H9 (cell line): ENCODE results near the gene CCR5. TPM values are rescaled to one million over a fixed set of nuclear protein-coding genes. Genes with fewer than 3 reads are reported as not detected.

Source experiments
- DNase-seq: peaks from one replicate; pipeline ENCODE4 v3.0.0-alpha.2; 2017
- H2AFZ ChIP-seq: one replicate; pipeline ENCODE4 v1.6.1; 2013; ENCODE audit warnings: mild to moderate bottlenecking, low read length, control low read depth, moderate library complexity
- H2AK5ac ChIP-seq: 2 replicates; pipeline ENCODE4 v1.6.1; 2013; ENCODE audit warnings: low read length, control low read depth, mixed read lengths; ENCODE audit not compliant: insufficient read length
- H2BK120ac ChIP-seq: one replicate; pipeline ENCODE4 v1.6.1; 2013; ENCODE audit warnings: low read depth, mild to moderate bottlenecking, low read length, control low read depth, inconsistent platforms; ENCODE audit not compliant: poor library complexity, severe bottlenecking
- H2BK12ac ChIP-seq: 2 replicates; pipeline ENCODE4 v1.6.1; 2013; ENCODE audit warnings: low read length, control low read depth, mixed read lengths, low read depth; ENCODE audit not compliant: insufficient read length
- H2BK15ac ChIP-seq: 2 replicates; pipeline ENCODE4 v1.6.1; 2013; ENCODE audit warnings: low read depth, low read length, control low read depth
- H2BK20ac ChIP-seq: one replicate; pipeline ENCODE4 v1.6.1; 2013; ENCODE audit warnings: low read depth, mild to moderate bottlenecking, low read length, control low read depth, inconsistent platforms; ENCODE audit not compliant: poor library complexity, severe bottlenecking
- H2BK5ac ChIP-seq: 2 replicates; pipeline ENCODE4 v1.6.1; 2013; ENCODE audit warnings: low read length, control low read depth, mixed read lengths; ENCODE audit not compliant: insufficient read length
- H3K14ac ChIP-seq: 2 replicates; pipeline ENCODE4 v1.6.1; 2013; ENCODE audit warnings: low read length, control low read depth; ENCODE audit not compliant: insufficient read depth
- H3K18ac ChIP-seq: 2 replicates; pipeline ENCODE4 v1.6.1; 2013; ENCODE audit warnings: low read depth, mild to moderate bottlenecking, mixed read lengths, low read length, control low read depth; ENCODE audit not compliant: insufficient read length
- H3K23ac ChIP-seq: 2 replicates; pipeline ENCODE4 v1.6.1; 2013; ENCODE audit warnings: low read length, control low read depth, mixed read lengths, low read depth; ENCODE audit not compliant: insufficient read length
- H3K23me2 ChIP-seq: 2 replicates; pipeline ENCODE4 v1.6.1; 2013; ENCODE audit warnings: low read depth, mild to moderate bottlenecking, mixed read lengths, low read length, control low read depth; ENCODE audit not compliant: insufficient read length, poor library complexity, severe bottlenecking
- H3K27ac ChIP-seq: 2 replicates; pipeline ENCODE4 v1.5.1; 2013; ENCODE audit warnings: low read length, control low read depth, mixed read lengths, low read depth; ENCODE audit not compliant: insufficient read length
- H3K27me3 ChIP-seq: 2 replicates; pipeline ENCODE4 v1.6.1; 2013; ENCODE audit warnings: low read length, control low read depth, inconsistent platforms; ENCODE audit not compliant: insufficient read depth
- H3K4ac ChIP-seq: 2 replicates; pipeline ENCODE4 v1.6.1; 2013; ENCODE audit warnings: low read depth, mild to moderate bottlenecking, control low read depth, inconsistent platforms, low read length, moderate library complexity
- H3K4me1 ChIP-seq: 2 replicates; pipeline ENCODE4 v1.6.1; 2013; ENCODE audit warnings: low read length, control low read depth, inconsistent platforms; ENCODE audit not compliant: insufficient read depth
- H3K4me2 ChIP-seq: 2 replicates; pipeline ENCODE4 v1.6.1; 2013; ENCODE audit warnings: low read length, control low read depth, mixed read lengths; ENCODE audit not compliant: insufficient read length, insufficient read depth
- H3K56ac ChIP-seq: 2 replicates; pipeline ENCODE4 v1.6.1; 2013; ENCODE audit warnings: low read depth, mild to moderate bottlenecking, mixed read lengths, low read length, control low read depth; ENCODE audit not compliant: insufficient read length
- H3K79me1 ChIP-seq: 2 replicates; pipeline ENCODE4 v1.6.1; 2013; ENCODE audit warnings: low read depth, mild to moderate bottlenecking, moderate library complexity, low read length, control low read depth, inconsistent platforms; ENCODE audit not compliant: insufficient read depth, poor library complexity, severe bottlenecking
- H3K79me2 ChIP-seq: 2 replicates; pipeline ENCODE4 v1.6.1; 2013; ENCODE audit warnings: low read length, control low read depth, inconsistent platforms; ENCODE audit not compliant: insufficient read depth
- H3K9ac ChIP-seq: 2 replicates; pipeline ENCODE4 v1.6.1; 2013; ENCODE audit warnings: low read length, control low read depth, mixed read lengths; ENCODE audit not compliant: insufficient read length; ENCODE audit errors: extremely low read depth
- H3K9me3 ChIP-seq: one replicate; pipeline ENCODE4 v1.6.1; 2013; ENCODE audit warnings: low read depth, low read length, inconsistent platforms; ENCODE audit not compliant: control insufficient read depth
- H3T11ph ChIP-seq: one replicate; pipeline ENCODE4 v1.6.1; 2013; ENCODE audit warnings: mild to moderate bottlenecking, low read length, control low read depth, inconsistent platforms
- H4K20me1 ChIP-seq: one replicate; pipeline ENCODE4 v1.6.1; 2013; ENCODE audit not compliant: control insufficient read depth, insufficient read length, insufficient read depth
- H4K5ac ChIP-seq: 2 replicates; pipeline ENCODE4 v1.6.1; 2013; ENCODE audit warnings: low read depth, mild to moderate bottlenecking, mixed read lengths, low read length, control low read depth; ENCODE audit not compliant: insufficient read length
- H4K8ac ChIP-seq: replicated peaks from 2 replicates; pipeline ENCODE4 v1.6.1; 2013; ENCODE audit warnings: low read length, control low read depth, mixed read lengths, low read depth; ENCODE audit not compliant: insufficient read length
- H4K91ac ChIP-seq: 2 replicates; pipeline ENCODE4 v1.6.1; 2013; ENCODE audit warnings: low read depth, mild to moderate bottlenecking, moderate library complexity, mixed read lengths, low read length, control low read depth; ENCODE audit not compliant: insufficient read length
- H3K27ac Mint-ChIP-seq, 3 experiments: 2 replicates in 2 of 3; 3 replicates in 1 of 3; pipeline ENCODE4 v1.8.0; 2020 to 2021; ENCODE audit warnings: mixed read lengths in 3 of 3, mild to moderate bottlenecking in 1 of 3, moderate library complexity in 1 of 3
- H3K27me3 Mint-ChIP-seq: 2 replicates; pipeline ENCODE4 v1.8.0; 2021; ENCODE audit warnings: low read depth, mild to moderate bottlenecking, moderate library complexity, mixed read lengths
- H3K36me3 Mint-ChIP-seq, 3 experiments: 2 replicates in 2 of 3; 3 replicates in 1 of 3; pipeline ENCODE4 v1.8.0; 2020 to 2021; ENCODE audit warnings: low read depth in 3 of 3, mixed read lengths in 3 of 3; ENCODE audit not compliant: insufficient read depth in 1 of 3
- H3K4me1 Mint-ChIP-seq, 2 experiments: 2 replicates each; pipeline ENCODE4 v1.8.0; 2020; ENCODE audit warnings: mixed read lengths in 2 of 2
- H3K4me3 Mint-ChIP-seq, 2 experiments: 2 replicates in 1 of 2; 3 replicates in 1 of 2; pipeline ENCODE4 v1.8.0; 2020 to 2021; ENCODE audit warnings: mild to moderate bottlenecking in 2 of 2, mixed read lengths in 2 of 2, moderate library complexity in 1 of 2
- H3K9me3 Mint-ChIP-seq, 2 experiments: 2 replicates in 1 of 2; 3 replicates in 1 of 2; pipeline ENCODE4 v1.8.0; 2020; ENCODE audit warnings: mild to moderate bottlenecking in 2 of 2, mixed read lengths in 2 of 2, moderate library complexity in 1 of 2
- CTCF ChIP-seq: fragments of 200-600 bp; sonication (generic); conservative IDR thresholded peaks from 3 replicates; pipeline ENCODE4 v1.8.0; 2021; ENCODE audit warnings: antibody characterized with exemption, mild to moderate bottlenecking
- WGBS: extraction: QIAGEN DNeasy Blood & Tissue Kit; methylation state at CpG from one replicate; pipeline ENCODE4 v1.1.7; 2013; ENCODE audit warnings: missing lambda C conversion rate, low lambda C conversion rate, mixed read lengths; ENCODE audit not compliant: insufficient read length; ENCODE audit errors: extremely low coverage; 5-methylcytosine and 5-hydroxymethylcytosine counted together
- total RNA-seq: library from RNA; stranded (reverse); gene quantifications from 2 replicates; pipeline ENCODE4 v1.2.1, GENCODE V29; 2021

CCR5 gene
- total RNA-seq, 1 experiment from 2014 or later, result not detected

GRCh38 chr3:46365041-46365440 is 5.7 kb upstream of the CCR5 start:
- no peak overlapping the region for H3K27ac ChIP-seq
- H3K27me3 ChIP-seq, result no peaks in the 10 kb centered on the region
- peaks cover 8% of the 10 kb centered on the region for H3K27me3 Mint-ChIP-seq
- no peak overlapping the region for H2AFZ ChIP-seq
- no peaks in the 10 kb centered on the region for H3K79me1 ChIP-seq
- no peak overlapping the region for H2BK12ac ChIP-seq
- WGBS, result no CpG with 5 or more reads among the region's 4 CpGs
- no peaks in the 10 kb centered on the region for H3K9me3 Mint-ChIP-seq
- no peak for TF ChIP-seq CTCF
- no peak overlapping the region for H3K23ac ChIP-seq
- no peak overlapping the region for H3K4me3 Mint-ChIP-seq
- no peak overlapping the region for H3K18ac ChIP-seq
- H3K36me3 Mint-ChIP-seq, result no peaks in the 10 kb centered on the region
- no peak overlapping the region for H3K56ac ChIP-seq
- no peak overlapping the region for H2BK120ac ChIP-seq
- H3K4me2 ChIP-seq, result no peak overlapping the region
- H3K9ac ChIP-seq, result no peak overlapping the region
- no peak overlapping the region for H2AK5ac ChIP-seq
- no peak overlapping the region for H2BK20ac ChIP-seq
- H4K91ac ChIP-seq, result no peak overlapping the region
- H4K5ac ChIP-seq, result no peak overlapping the region
- H2BK15ac ChIP-seq, result no peak overlapping the region
- H3K4me1 ChIP-seq, result no peaks in the 10 kb centered on the region; the same call in 1 of the 2 replicates
- no peak overlapping the region for H3K4ac ChIP-seq
- no peaks in the 10 kb centered on the region for H4K20me1 ChIP-seq
- no peak overlapping the region for H2BK5ac ChIP-seq
- H3K4me1 Mint-ChIP-seq, result no peaks in the 10 kb centered on the region; a peak in 1 of 4 replicates
- H4K8ac ChIP-seq, result no peak overlapping the region
- H3K23me2 ChIP-seq, result no peaks in the 10 kb centered on the region
- DNase-seq, result no peak
- H3K14ac ChIP-seq, result no peak overlapping the region
- H3T11ph ChIP-seq, result no peak overlapping the region
- no peaks in the 10 kb centered on the region for H3K79me2 ChIP-seq
- H3K27ac Mint-ChIP-seq, result no peak overlapping the region
- H3K9me3 ChIP-seq, result no peaks in the 10 kb centered on the region
